K562 (cell line): ENCODE results near the gene TRIM14. TPM values are rescaled to one million over a fixed set of nuclear protein-coding genes. Genes with fewer than 3 reads are reported as not detected.

Experiments
- ARID3A ChIP-seq: IDR thresholded peaks from 2 replicates; pipeline ENCODE4 v1.6.1; 2012; ENCODE audit warnings: low read depth, low read length, improper control_type of control experiment, borderline replicate concordance
- CBX3 ChIP-seq, 2 experiments: IDR thresholded peaks; 1 replicate in 1 of 2; 2 replicates in 1 of 2; pipeline ENCODE4 v1.6.1; 2012; ENCODE audit warnings: inconsistent platforms in 2 of 2, low read length in 2 of 2, borderline replicate concordance in 1 of 2, control low read depth in 1 of 2
- GABPB1 ChIP-seq: sonication (generic); formaldehyde crosslinking; IDR thresholded peaks from 2 replicates; pipeline ENCODE4 v1.8.0; 2022; ENCODE audit warnings: mild to moderate bottlenecking, missing genetic modification reagents
- GTF2B ChIP-seq: IDR thresholded peaks from 2 replicates; pipeline ENCODE4 v1.6.1; 2011; ENCODE audit not compliant: insufficient read length; ENCODE audit errors: extremely low read depth
- HCFC1 ChIP-seq: IDR thresholded peaks from 2 replicates; pipeline ENCODE4 v1.6.1; 2012; ENCODE audit warnings: low read depth, low read length, improper control_type of control experiment
- KLF1 ChIP-seq: fragments of 450-650 bp; IDR thresholded peaks from 2 replicates; pipeline ENCODE4 v1.6.1; 2016; ENCODE audit warnings: missing genetic modification characterization, missing compliant biosample characterization
- MXI1 ChIP-seq: IDR thresholded peaks from 2 replicates; pipeline ENCODE4 v1.6.1; 2011; ENCODE audit warnings: low read depth, mild to moderate bottlenecking, improper control_type of control experiment, low read length
- NFRKB ChIP-seq: fragments of 450-650 bp; IDR thresholded peaks from 2 replicates; pipeline ENCODE4 v1.6.1; 2016; ENCODE audit warnings: low read depth
- NRF1 ChIP-seq, 2 experiments: fragments of 450-650 bp; IDR thresholded peaks in 1 of 2; conservative IDR thresholded peaks in 1 of 2; 2 replicates each; pipeline ENCODE4 v1.6.1; 2014; ENCODE audit warnings: mild to moderate bottlenecking in 2 of 2
- REST ChIP-seq, 2 experiments: fragments of 450-650 bp; formaldehyde crosslinking in 1 of 2; IDR thresholded peaks; 2 replicates each; pipeline versions ENCODE4 v1.4.0 to v1.6.1; 2014 to 2020; ENCODE audit warnings: mild to moderate bottlenecking in 2 of 2, borderline replicate concordance in 1 of 2, low read depth in 1 of 2
- SMARCA5 ChIP-seq: fragments of 450-650 bp; IDR thresholded peaks from 2 replicates; pipeline ENCODE4 v1.6.1; 2016
- TFAP4 ChIP-seq: sonication (generic); formaldehyde crosslinking; IDR thresholded peaks from 2 replicates; pipeline ENCODE4 v1.8.0; 2022; ENCODE audit warnings: missing genetic modification reagents, mild to moderate bottlenecking, moderate library complexity, borderline replicate concordance
- XRCC5 ChIP-seq: fragments of 200-400 bp; formaldehyde crosslinking; IDR thresholded peaks from 2 replicates; pipeline ENCODE4 v1.6.1; 2017; ENCODE audit warnings: low read depth, mild to moderate bottlenecking, low read length
- YBX1 ChIP-seq: fragments of 450-650 bp; IDR thresholded peaks from 2 replicates; pipeline ENCODE4 v1.7.1; 2016; ENCODE audit warnings: mild to moderate bottlenecking
- ZNF140 ChIP-seq: fragments of 250-450 bp; sonication (Bioruptor Pico); IDR thresholded peaks from 2 replicates; pipeline ENCODE4 v1.8.0; 2021; ENCODE audit warnings: moderate library complexity, mild to moderate bottlenecking, inconsistent platforms
- polyA plus RNA-seq, 8 experiments: library from polyadenylated mRNA; depleted of rRNA in 4 of 8; stranded (reverse) in 5 of 8; unstranded in 3 of 8; fragments of >200 nt; fragmentation: Nextera tagmentation in 2 of 8; fragmentation: Illumina TruSeq in 1 of 8; extraction: Ambion mirVana in 2 of 8; extraction: Trizol in 1 of 8; gene quantifications; 2 replicates each; pipeline versions ENCODE4 v1.2.1 to v1.2.3, GENCODE V29; 2011 to 2014; ENCODE audit warnings: inconsistent platforms in 1 of 8, missing spikeins in 1 of 8
- total RNA-seq, 7 experiments: library from RNA; depleted of rRNA in 6 of 7; stranded (reverse); fragments of >200 nt in 6 of 7; fragmentation: Illumina TruSeq in 2 of 7; extraction: Trizol in 2 of 7; gene quantifications; 2 replicates each; pipeline versions ENCODE4 v1.2.1 to v1.2.3, GENCODE V29; 2011 to 2021; ENCODE audit warnings: low replicate concordance in 1 of 7

Gene TRIM14
- total and polyA plus RNA-seq, 9 of the 15 experiments (the other 6 are each of a cell fraction or from before 2014, with no cell fraction given), result 7.6 to 41.0 (median 17.9) TPM

GRCh38 chr9:98034593-98035546 lies 84.2 kb downstream of the TRIM14 start (continued):
- TF ChIP-seq GTF2B (no peak), KLF1 (no peak), HCFC1 (0 out of 2 replicates have a peak, but pooled peaks have one; percentile 23), XRCC5 (no peak), YBX1 (no peak), CBX3 (IDR thresholded peaks at IDR 0.05; ENCODE audit: borderline replicate concordance in 1 of 2, low read length in 2 of 2) (no peak), MXI1 (no peak), REST (IDR thresholded peaks at IDR 0.05; ENCODE audit: borderline replicate concordance) (peak; percentile 66), REST (CRISPR knock-in tag; IDR thresholded peaks at IDR 0.05; ENCODE audit: low read depth) (no peak), NRF1 (conservative IDR thresholded peaks at IDR 0.05 in 1 of 2, IDR thresholded peaks at IDR 0.05 in 1 of 2) (no peak), TFAP4 (CRISPR knock-in tag) (no peak), ARID3A (no peak), NFRKB (no peak), SMARCA5 (no peak), GABPB1 (CRISPR knock-in tag) (no peak; the same call in 1 of the 2 replicates), ZNF140 (CRISPR knock-in tag) (no peak)
